Type B pancreatic cell (in vitro differentiated cells): ENCODE results near the gene INTU. TPM values are rescaled to one million over a fixed set of nuclear protein-coding genes. Genes with fewer than 3 reads are reported as not detected.
"Not testable (repeated sequence)": the region's sequence is repeated elsewhere in the genome, so short reads cannot be mapped to it uniquely, and the experiment has no call there.

Source experiments
- DNase-seq: peaks from one replicate; pipeline ENCODE4 v3.0.0; 2021; ENCODE audit warnings: mixed read lengths; ENCODE audit not compliant: unreplicated experiment; ENCODE audit errors: extremely low spot score
- H3K27ac Mint-ChIP-seq: 2 replicates; pipeline ENCODE4 v1.8.0; 2021; ENCODE audit warnings: mild to moderate bottlenecking, mixed read lengths
- H3K27me3 Mint-ChIP-seq: 2 replicates; pipeline ENCODE4 v1.8.0; 2021; ENCODE audit warnings: mixed read lengths
- H3K36me3 Mint-ChIP-seq: 2 replicates; pipeline ENCODE4 v1.8.0; 2021; ENCODE audit warnings: mixed read lengths
- H3K4me1 Mint-ChIP-seq: one replicate; pipeline ENCODE4 v1.8.0; 2021; ENCODE audit warnings: mixed read lengths; ENCODE audit not compliant: unreplicated experiment
- H3K4me3 Mint-ChIP-seq: 2 replicates; pipeline ENCODE4 v1.8.0; 2021; ENCODE audit warnings: mild to moderate bottlenecking, mixed read lengths
- H3K9me3 Mint-ChIP-seq: 2 replicates; pipeline ENCODE4 v1.8.0; 2021; ENCODE audit warnings: mixed read lengths
- long read RNA-seq: library from polyadenylated mRNA; unstranded; transcript quantifications from one replicate; pipeline ENCODE4 v2.0.0, GENCODE V29; 2020
- total RNA-seq: library from RNA; stranded (reverse); gene quantifications from 2 replicates; pipeline ENCODE4 v1.2.1, GENCODE V29; 2021; ENCODE audit warnings: low replicate concordance
- TF ChIP-seq, protein P1 (sequence below): fragments of 200-600 bp; sonication (generic); conservative IDR thresholded peaks from 2 replicates; pipeline ENCODE4 v1.5.0; 2021; ENCODE audit warnings: antibody characterized with exemption, mild to moderate bottlenecking

Gene INTU
- 11.8 and 20.7 TPM in 2 replicates for total RNA-seq
- long read RNA-seq, full-length matches to known transcripts: 4 of 16 reads
- long read RNA-seq, partial matches to known transcripts: 8 of 16 reads
- long read RNA-seq, other reads (novel, unspliced or antisense): 4 of 16 reads

DNA sequence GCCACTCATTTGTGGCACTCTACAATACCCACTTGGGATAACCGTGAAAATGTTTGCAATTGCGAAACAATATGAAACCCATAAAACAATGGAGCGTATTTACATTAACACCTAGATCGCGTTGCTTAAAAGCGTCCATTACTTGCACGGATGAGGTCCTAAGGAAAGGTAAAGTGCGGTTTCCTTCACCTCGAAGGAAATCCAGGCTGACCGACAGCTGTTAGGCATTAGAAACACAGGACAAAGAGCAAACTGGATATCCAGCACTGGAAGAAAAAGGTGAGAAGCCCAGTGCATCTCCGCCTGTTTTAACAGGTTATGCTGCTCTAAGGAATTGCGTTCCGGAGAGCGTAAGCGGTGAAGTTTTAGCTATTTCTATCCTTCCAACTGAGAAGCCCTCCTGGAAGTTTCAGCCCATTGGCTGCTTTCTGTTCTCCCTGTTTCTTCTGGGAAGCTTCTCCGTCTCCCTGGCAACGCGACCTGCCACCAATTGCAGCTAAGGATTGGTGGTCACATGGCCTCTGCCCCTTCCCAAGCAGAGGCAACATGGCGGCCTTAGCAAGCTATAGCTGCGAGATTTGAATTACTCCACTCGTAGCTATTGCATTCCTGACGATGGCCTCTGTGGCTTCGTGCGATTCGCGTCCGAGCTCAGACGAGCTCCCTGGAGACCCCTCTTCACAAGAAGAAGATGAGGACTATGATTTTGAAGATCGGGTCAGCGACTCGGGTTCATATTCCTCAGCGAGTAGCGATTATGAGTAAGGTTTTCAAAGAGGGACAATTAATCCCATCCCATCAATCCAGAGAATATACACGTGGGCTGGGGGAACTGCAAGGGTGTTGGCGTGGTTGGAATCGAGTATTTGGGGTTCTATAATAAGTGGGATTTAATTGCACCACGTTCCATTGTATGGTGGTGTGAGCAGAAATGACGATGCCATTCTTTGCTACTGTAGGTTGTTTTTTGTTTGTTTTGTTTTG lies at the start of gene INTU:
Gene INTU (plus strand): TSS at position 538 of the 984 bp plus-strand sequence. CDS start 78 bp downstream, at position 616.
- TF ChIP-seq, protein P1, sequence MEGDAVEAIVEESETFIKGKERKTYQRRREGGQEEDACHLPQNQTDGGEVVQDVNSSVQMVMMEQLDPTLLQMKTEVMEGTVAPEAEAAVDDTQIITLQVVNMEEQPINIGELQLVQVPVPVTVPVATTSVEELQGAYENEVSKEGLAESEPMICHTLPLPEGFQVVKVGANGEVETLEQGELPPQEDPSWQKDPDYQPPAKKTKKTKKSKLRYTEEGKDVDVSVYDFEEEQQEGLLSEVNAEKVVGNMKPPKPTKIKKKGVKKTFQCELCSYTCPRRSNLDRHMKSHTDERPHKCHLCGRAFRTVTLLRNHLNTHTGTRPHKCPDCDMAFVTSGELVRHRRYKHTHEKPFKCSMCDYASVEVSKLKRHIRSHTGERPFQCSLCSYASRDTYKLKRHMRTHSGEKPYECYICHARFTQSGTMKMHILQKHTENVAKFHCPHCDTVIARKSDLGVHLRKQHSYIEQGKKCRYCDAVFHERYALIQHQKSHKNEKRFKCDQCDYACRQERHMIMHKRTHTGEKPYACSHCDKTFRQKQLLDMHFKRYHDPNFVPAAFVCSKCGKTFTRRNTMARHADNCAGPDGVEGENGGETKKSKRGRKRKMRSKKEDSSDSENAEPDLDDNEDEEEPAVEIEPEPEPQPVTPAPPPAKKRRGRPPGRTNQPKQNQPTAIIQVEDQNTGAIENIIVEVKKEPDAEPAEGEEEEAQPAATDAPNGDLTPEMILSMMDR: no peak
- peak within 1 kb of the TSS; percentile 98 for H3K27ac Mint-ChIP-seq
- peak; percentile 89 for DNase-seq
- H3K9me3 Mint-ChIP-seq: no peaks in the 10 kb centered on the region
- H3K4me1 Mint-ChIP-seq: no peaks in the 10 kb centered on the region
- H3K27me3 Mint-ChIP-seq: peaks cover 17% of the 10 kb centered on the region
- no peaks in the 10 kb centered on the region for H3K36me3 Mint-ChIP-seq
- peak within 1 kb of the TSS; percentile 99 for H3K4me3 Mint-ChIP-seq

DNA sequence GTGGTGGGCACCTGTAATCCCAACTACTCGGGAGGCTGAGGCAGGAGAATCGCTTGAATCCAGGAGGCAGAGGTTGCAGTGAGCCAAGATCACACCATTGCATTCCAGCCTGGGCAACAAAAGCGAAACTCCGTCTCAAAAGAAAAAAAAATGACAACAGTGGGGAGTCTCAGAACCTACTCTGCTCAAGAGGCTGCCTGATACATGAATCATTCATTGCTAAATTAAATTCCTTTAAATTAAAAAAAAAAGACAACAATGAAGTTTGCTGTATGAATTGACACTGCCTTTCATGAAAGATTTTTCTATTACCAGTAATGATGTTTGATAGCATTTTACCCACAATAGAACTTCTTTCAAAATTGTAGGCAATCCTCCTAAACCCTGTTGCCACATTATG lies 46.3 kb upstream of the INTU start:
- not testable (repeated sequence) for H3K27ac Mint-ChIP-seq, H3K36me3 Mint-ChIP-seq, H3K27me3 Mint-ChIP-seq, H3K4me3 Mint-ChIP-seq, H3K9me3 Mint-ChIP-seq, DNase-seq, H3K4me1 Mint-ChIP-seq

DNA sequence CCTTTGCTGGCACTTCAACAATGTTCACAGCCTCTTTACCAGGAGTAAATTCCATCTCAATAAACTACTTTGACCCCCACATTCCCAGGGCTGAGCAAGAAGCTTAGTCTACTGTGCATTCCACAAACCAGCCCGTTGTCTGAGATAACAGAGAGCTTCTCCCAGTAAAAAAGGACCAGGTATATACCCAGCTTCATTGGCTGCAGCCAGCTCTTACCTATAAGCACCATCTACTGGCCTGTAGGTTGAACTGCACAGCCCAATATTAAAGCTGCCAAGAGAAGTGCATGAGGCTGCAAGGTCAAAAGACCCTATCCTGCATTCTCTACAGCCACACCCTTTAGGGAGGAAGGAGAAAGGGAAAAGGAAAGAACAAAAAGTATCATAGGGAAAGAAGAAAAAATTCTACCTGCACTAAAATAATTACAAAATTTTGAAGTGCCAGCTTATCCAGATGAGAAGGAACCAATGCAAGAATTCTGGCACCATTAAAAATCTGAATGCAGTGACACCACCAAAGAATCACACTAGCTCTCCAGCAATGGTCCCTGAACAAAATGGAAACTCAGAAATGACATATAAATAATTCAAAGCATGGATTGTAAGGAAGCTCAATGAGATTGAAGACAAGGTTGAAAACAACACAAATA lies 45.7 kb upstream of the INTU start:
- DNase-seq: no peak
- TF ChIP-seq, protein P1: peak; percentile 80
- Mint-ChIP-seq H3K27me3 (peaks cover 2% of the 10 kb centered on the region), H3K9me3 (no peaks in the 10 kb centered on the region), H3K4me3 (no peak overlapping the region), H3K27ac (no peak overlapping the region), H3K36me3 (no peaks in the 10 kb centered on the region), H3K4me1 (no peaks in the 10 kb centered on the region)

DNA sequence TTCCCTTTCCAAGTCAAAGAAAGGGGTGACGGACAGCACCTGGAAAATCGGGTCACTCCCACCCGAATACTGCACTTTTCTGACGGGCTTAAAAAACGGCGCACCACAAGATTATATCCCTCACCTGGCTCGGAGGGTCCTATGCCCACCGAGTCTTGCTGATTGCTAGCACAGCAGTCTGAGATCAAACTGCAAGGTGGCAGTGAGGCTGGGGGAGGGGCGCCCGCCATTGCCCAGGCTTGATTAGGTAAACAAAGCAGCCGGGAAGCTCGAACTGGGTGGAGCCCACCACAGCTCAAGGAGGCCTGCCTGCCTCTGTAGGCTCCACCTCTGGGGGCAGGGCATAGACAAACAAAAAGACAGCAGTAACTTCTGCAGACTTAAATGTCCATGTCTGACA lies 43.6 kb upstream of the INTU start:
- not testable (repeated sequence) for H3K4me1 Mint-ChIP-seq, H3K4me3 Mint-ChIP-seq, DNase-seq, H3K9me3 Mint-ChIP-seq, H3K36me3 Mint-ChIP-seq, H3K27ac Mint-ChIP-seq, H3K27me3 Mint-ChIP-seq

DNA sequence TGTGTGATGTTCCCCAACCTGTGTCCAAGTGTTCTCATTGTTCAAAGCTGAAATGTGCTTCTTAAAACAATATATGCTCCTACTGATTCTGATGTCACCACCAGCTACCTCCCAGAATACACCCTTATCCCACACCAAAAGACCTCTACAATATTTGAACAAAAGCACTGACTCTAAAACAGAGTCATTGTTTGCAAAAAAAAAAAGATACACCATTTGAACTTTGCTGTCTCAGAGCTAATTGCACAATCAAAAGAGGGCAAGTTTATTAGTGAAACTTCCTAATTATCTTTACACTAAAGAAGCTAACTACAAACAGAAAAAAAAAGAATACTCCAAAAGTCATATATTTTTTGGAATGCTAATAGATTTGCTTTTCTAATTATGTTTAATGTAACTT lies 34.1 kb upstream of the INTU start:
- Mint-ChIP-seq H3K9me3 (no peaks in the 10 kb centered on the region), H3K36me3 (no peaks in the 10 kb centered on the region), H3K27ac (no peak overlapping the region), H3K4me3 (no peak overlapping the region), H3K27me3 (peaks cover 5% of the 10 kb centered on the region), H3K4me1 (no peaks in the 10 kb centered on the region)
- TF ChIP-seq, protein P1: no peak
- no peak for DNase-seq

GRCh38 chr4:127601029-127601428 lies 31.7 kb upstream of the INTU start:
- Mint-ChIP-seq H3K27me3 (peaks cover 9% of the 10 kb centered on the region), H3K4me1 (peaks cover 6% of the 10 kb centered on the region), H3K4me3 (no peak overlapping the region), H3K27ac (no peak overlapping the region), H3K36me3 (no peaks in the 10 kb centered on the region), H3K9me3 (no peaks in the 10 kb centered on the region)
- TF ChIP-seq, protein P1: peak; percentile 60
- no peak for DNase-seq
